HG03103 (cell line): ENCODE measurements around the gene WDR62.
A peak's percentile ranks its signal among the peaks of the same experiment; 100 is the strongest.
"Not testable (repeated sequence)": the region's sequence is repeated elsewhere in the genome, so short reads cannot be mapped to it uniquely, and the experiment has no call there.

ENCODE experiments used
- ATAC-seq: cut with Tn5 transposase; IDR thresholded peaks from one replicate; pipeline ENCODE4 v1.9.1; 2021; ENCODE audit warnings: low read depth; ENCODE audit not compliant: unreplicated experiment

The WDR62 gene

DNA sequence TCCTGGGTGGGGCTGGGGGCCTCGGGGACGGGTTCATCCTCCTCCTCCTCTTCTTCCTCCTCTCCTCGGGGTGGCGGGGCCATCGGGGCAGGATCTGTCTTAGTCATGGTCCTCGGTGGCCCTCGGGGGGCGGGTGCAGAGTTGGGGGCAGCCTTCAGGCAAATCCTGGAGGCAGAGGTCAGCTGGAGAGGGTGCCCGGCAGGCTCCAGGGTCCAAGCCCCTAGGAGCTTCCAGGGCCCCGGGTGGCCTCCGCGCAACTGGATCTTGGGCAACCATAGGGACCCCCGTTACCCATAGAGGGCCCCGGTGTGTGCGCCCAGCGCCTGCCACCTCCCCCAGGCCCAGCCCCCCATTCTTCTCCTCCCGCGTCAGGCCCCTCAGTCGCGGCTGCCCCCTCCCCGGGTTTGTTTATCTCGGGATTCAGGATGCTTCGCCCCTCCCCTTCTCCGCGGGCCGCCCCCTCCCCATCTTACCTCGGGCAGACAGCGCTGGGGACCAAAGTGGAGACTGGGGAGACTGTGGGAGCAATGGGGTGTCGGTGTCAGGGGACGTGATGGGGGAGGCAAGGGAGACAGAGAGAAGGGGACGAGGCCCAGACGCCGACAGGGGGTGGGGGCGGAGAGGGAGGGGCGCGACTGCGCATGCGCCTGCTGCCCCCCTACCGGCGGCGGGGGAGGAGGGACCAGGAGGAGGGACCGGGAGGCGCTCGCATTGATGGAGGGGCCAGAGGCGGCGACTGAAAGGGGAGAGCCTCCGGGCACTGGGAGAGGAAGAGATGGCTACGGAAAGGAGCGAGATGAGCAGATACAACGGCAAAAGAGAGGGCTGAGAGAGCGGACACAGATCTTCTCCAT, 22.2 kb upstream of the WDR62 start, which contains the start of gene CLIP3:
Gene CLIP3 (minus strand): TSS at position 623 of the 854 bp plus-strand sequence. CDS start 516 bp downstream, at position 107.
- no peak for ATAC-seq

DNA sequence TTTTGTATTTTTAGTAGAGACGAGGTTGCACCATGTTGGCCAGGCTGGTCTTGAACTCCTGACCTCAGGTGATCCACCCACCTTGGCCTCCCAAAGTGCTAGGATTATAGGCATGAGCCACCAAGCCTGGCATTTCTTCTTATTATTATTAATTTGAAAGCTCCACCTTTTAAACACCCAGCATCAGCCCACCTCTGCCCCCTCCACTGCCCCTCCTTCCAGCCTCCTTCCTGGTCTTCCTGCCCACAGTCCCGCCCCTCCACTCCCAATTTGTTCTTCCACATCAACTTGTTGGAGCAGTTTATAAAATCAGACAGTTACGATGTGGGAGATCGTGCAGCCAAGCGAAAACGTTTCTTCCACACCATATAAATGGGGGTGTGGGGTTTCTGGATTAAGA, 14.2 kb upstream of the WDR62 start:
- ATAC-seq: no peak

- not testable (repeated sequence) for ATAC-seq
Measured at GRCh38 chr19:36041092-36041491, 13.6 kb upstream of the WDR62 start.

GRCh38 chr19:36041831-36042230, 12.9 kb upstream of the WDR62 start:
- no peak for ATAC-seq

- no peak for ATAC-seq
Measured at GRCh38 chr19:36043952-36044351, 10.7 kb upstream of the WDR62 start.

- no peak for ATAC-seq
Measured at GRCh38 chr19:36046443-36047050, 8.2 kb upstream of the WDR62 start.

GRCh38 chr19:36047835-36048234, 6.9 kb upstream of the WDR62 start:
- ATAC-seq: no peak

GRCh38 chr19:36049080-36049698, 5.5 kb upstream of the WDR62 start:
- ATAC-seq: no peak

DNA sequence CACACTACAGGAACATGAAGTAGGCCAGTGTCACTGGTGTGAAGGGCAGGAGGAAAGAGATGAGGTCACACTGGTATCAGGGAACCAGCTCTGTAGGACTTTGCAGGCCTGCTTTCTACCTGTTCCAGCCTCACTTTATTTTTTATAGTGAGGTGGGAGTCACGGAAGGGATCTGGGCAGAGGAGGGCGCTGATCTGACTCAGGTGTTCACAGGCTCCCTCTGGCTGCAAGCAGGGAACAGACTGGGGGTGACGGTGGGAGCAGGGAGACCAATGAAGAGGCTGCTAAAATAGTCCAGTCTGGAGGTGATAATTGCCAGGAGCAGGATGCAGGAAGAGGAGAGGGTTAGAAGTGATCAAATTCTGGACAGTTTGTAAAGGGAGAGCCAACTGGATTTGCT, 3.5 kb upstream of the WDR62 start:
- no peak for ATAC-seq

DNA sequence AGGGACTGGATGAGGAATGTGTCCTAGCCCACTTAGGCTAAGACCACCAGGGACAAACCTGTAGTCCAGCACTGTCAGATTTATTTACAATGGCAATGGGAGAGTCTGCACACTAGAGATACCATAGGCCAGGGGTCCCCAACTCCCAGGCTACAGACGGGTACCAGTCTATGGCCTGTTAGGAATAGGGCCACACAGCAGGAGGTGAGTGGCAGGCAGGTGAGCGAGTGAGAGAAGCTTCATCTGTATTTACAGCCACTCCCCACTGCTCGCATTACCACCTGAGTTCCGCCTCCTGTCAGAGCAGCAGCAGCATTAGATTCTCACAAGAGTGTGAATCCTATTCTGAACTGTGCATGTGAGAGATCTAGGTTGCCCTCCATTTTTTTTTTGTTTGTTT, 3.1 kb upstream of the WDR62 start:
- ATAC-seq: no peak

DNA sequence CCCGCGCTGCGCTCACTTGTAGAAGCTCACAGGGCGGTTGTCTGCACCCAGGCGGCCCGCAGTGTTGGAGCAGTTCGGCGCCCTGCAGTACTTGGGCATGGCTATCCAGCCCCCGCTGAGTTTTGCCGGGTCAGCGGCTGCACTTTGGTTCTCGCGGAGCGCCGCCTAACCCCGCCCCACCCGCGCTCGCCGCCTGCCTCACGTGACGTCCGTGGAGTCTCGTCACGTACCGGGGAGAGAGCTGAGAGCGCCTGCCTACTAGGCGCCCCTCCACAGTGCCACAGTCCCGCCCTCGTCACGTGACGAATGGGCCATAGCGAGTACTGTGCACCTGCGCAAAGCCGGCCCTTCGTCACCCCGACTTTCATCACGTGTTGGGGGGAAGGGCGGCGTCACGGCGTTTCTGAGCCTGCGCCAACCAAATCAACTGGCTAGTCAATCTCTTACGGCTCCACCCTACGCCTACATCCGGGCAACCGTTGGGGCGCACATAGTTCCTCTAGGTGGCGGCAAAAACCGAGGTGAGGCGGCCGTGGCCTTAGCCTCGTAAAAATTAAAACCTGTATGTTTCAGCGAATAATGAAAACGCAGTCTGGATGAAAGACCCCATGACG, 471 bp upstream of the WDR62 start, which contains the start of gene THAP8:
Gene THAP8 (minus strand): TSS at position 167 of the 614 bp plus-strand sequence. CDS start 68 bp downstream, at position 99.
- peak; percentile 75 for ATAC-seq

- ATAC-seq: no peak
Measured at GRCh38 chr19:36058481-36059179, 3.9 kb downstream of the WDR62 start.

DNA sequence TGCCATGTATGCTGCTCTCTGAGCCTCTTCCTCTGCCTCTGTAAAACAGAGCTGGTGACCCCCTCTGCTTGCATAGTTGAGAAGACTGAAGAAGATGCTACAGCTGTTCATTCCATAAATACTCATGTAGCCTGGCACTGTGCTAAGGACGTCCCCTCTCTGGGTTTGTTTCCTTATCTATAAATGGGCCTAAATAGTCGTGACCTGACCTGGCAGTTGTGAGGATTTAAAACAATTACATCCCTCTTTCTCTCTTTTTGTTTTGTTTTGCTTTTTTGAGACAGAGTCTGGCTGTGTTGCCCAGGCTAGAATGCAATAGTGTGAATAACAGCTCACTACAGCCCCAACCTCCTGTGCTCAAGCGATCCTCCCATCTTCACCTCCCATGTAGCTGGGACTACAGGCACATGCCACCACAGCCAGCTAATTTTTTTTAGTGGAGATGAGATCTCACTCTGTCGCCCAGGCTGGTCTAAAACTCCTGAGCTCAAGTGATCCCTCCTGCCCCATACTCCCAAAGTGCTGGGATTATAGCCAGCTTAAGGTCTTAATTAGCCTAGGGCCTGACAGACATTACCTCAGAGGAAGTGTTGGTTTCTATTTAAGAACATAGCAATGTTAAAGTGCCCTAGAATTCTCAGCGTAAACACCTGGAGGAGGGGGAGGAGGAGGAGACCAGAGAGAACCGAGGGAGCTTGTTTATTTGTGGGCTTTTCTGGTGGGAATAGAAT, 4.6 kb downstream of the WDR62 start:
- ATAC-seq: no peak

DNA sequence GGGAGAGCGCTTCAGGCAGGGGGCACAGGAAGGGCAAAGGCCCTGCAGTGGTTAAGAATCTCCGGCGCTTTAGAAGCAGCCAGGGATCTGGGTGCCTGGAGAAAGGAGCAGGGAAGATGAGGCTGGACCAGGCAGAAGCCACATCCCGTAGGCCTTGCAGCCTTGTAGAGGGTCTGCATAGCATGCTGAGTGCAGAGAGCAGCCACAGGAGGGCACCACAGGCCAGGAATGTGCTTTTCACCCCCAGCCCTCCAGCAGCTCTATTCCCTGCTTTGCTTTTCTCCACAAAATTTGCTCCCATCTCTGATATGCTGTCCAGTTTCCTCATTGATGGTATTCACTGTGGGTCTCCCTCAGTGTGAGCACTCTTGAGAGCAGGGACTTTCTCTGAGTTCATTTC, 5.7 kb downstream of the WDR62 start:
- no peak for ATAC-seq

GRCh38 chr19:36061367-36061766, 6.7 kb downstream of the WDR62 start:
- ATAC-seq: no peak

- ATAC-seq: no peak
Measured at GRCh38 chr19:36064826-36065225, 10.1 kb downstream of the WDR62 start.

GRCh38 chr19:36067681-36068080, 13.0 kb downstream of the WDR62 start:
- ATAC-seq: no peak

DNA sequence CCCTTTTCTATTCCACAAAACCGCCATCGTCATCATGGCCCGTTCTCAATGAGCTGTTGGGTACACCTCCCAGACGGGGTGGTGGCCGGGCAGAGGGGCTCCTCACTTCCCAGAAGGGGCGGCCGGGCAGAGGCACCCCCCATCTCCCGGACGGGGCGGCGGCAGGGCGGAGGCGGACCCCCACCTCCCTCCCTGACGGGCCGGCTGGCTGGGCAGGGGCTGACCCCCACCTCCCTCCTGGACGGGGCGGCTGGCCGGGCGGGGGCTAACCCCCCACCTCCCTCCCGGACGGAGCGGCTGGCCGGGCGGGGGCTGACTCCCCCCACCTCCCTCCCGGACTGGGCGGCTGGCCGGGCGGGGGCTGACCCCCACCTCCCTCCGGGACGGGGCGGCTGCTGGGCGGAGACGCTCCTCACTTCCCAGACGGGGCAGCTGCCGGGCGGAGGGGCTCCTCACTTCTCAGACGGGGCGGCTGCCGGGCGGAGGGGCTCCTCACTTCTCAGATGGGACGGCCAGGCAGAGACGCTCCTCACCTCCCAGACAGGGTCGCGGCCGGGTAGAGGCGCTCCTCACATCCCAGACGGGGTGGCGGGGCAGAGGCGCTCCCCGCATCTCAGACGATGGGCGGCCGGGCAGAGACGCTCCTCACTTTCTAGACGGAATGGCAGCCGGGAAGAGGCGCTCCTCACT, 14.3 kb downstream of the WDR62 start:
- ATAC-seq: not testable (repeated sequence)

DNA sequence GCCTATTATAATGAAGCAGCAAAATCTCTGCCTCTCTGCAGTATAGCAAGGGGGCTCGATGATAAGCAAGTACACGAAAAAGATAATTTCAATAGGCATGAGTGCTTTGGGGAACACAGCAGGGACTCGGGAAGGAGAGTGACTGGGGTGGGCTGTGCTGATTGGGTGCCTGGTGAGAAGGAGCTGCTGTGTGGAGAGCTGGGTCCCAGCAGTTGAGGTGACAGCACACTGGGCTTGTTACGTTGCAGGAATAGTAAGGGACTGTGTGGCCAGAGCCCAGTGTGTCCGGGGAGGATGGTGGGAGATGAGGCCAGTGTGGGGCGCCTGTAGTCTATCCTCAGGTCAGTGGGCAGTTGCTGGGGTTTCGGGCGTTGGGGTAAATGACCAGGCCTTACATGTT, 17.4 kb downstream of the WDR62 start:
- ATAC-seq: no peak
